GM12878 (cell line): ENCODE measurements around the gene THRA.

Experiments
- BHLHE40 ChIP-seq, 2 experiments: fragments of 450-650 bp in 1 of 2; IDR thresholded peaks; 2 replicates each; pipeline ENCODE4 v1.6.1; 2011 to 2017; ENCODE audit warnings: low read depth in 2 of 2, borderline replicate concordance in 1 of 2, improper control_type of control experiment in 1 of 2, low read length in 1 of 2, mild to moderate bottlenecking in 1 of 2
- CREB1 ChIP-seq: IDR thresholded peaks from 2 replicates; pipeline ENCODE4 v1.6.1; 2012; ENCODE audit warnings: low read depth, mild to moderate bottlenecking, inconsistent platforms
- CREM ChIP-seq: IDR thresholded peaks from 2 replicates; pipeline ENCODE4 v1.6.1; 2014; ENCODE audit warnings: antibody characterized with exemption, low read depth
- CTCF ChIP-seq, 3 experiments: IDR thresholded peaks in 2 of 3; conservative IDR thresholded peaks in 1 of 3; 2 replicates each; pipeline ENCODE4 v1.5.1; 2011; ENCODE audit warnings: low read depth in 3 of 3, low read length in 3 of 3, mild to moderate bottlenecking in 3 of 3, control low read depth in 2 of 3, moderate library complexity in 2 of 3, inconsistent platforms in 1 of 3, mixed read lengths in 1 of 3; ENCODE audit not compliant: control insufficient read depth in 2 of 3, insufficient read depth in 1 of 3; ENCODE audit errors: extremely low read depth in 1 of 3
- CUX1 ChIP-seq: IDR thresholded peaks from 2 replicates; pipeline ENCODE4 v1.6.1; 2012; ENCODE audit warnings: improper control_type of control experiment, low read depth, low read length; ENCODE audit not compliant: insufficient replicate concordance
- EP300 ChIP-seq, 2 experiments: fragments of 150-350 bp in 1 of 2; IDR thresholded peaks; 2 replicates each; pipeline ENCODE4 v1.6.1; 2011 to 2012; ENCODE audit warnings: low read depth in 2 of 2, low read length in 2 of 2, borderline replicate concordance in 1 of 2, improper control_type of control experiment in 1 of 2, inconsistent platforms in 1 of 2; ENCODE audit not compliant: control insufficient read depth in 1 of 2
- POLR2AphosphoS5 ChIP-seq: IDR thresholded peaks from 2 replicates; pipeline ENCODE4 v1.6.1; 2011; ENCODE audit warnings: mild to moderate bottlenecking, low read length, inconsistent platforms
- RFX5 ChIP-seq: IDR thresholded peaks from 2 replicates; pipeline ENCODE4 v1.6.1; 2011; ENCODE audit warnings: low read depth, low read length, improper control_type of control experiment
- TAF1 ChIP-seq: IDR thresholded peaks from 2 replicates; pipeline ENCODE4 v1.6.1; 2011; ENCODE audit warnings: mild to moderate bottlenecking, low read depth, low read length, borderline replicate concordance
- ZNF207 ChIP-seq: fragments of 450-650 bp; IDR thresholded peaks from 2 replicates; pipeline ENCODE4 v1.6.1; 2014; ENCODE audit warnings: antibody characterized with exemption, mild to moderate bottlenecking, borderline replicate concordance
- ZNF384 ChIP-seq: IDR thresholded peaks from 2 replicates; pipeline ENCODE4 v1.6.1; 2012; ENCODE audit warnings: low read depth, mild to moderate bottlenecking, low read length, improper control_type of control experiment, borderline replicate concordance

GRCh38 chr17:40093580-40094201, 30.9 kb downstream of the THRA start:
- TF ChIP-seq BHLHE40 (IDR thresholded peaks at IDR 0.05; ENCODE audit: borderline replicate concordance in 1 of 2, low read depth in 2 of 2, low read length in 1 of 2): no peak
- TF ChIP-seq CTCF (IDR thresholded peaks at IDR 0.05 in 2 of 3, conservative IDR thresholded peaks at IDR 0.05 in 1 of 3; ENCODE audit: control insufficient read depth in 2 of 3, extremely low read depth in 1 of 3, insufficient read depth in 1 of 3, low read depth in 3 of 3, low read length in 3 of 3): no peak
- no peak for TF ChIP-seq CREM
- no peak for TF ChIP-seq ZNF384
- no peak for TF ChIP-seq EP300 (IDR thresholded peaks at IDR 0.05; ENCODE audit: borderline replicate concordance in 1 of 2, control insufficient read depth in 1 of 2, low read depth in 2 of 2, low read length in 2 of 2)
- no peak for TF ChIP-seq TAF1
- no peak for TF ChIP-seq POLR2AphosphoS5
- no peak for TF ChIP-seq ZNF207
- peak; percentile 85 for TF ChIP-seq RFX5
- no peak for TF ChIP-seq CREB1
- TF ChIP-seq CUX1: no peak
